H9 (cell line): ENCODE data around the gene ZNF407. TPM values are rescaled to one million over a fixed set of nuclear protein-coding genes. Genes with fewer than 3 reads are reported as not detected.

Experiments used
- DNase-seq: peaks from one replicate; pipeline ENCODE4 v3.0.0-alpha.2; 2017
- H2AFZ ChIP-seq: one replicate; pipeline ENCODE4 v1.6.1; 2013; ENCODE audit warnings: mild to moderate bottlenecking, low read length, control low read depth, moderate library complexity
- H2AK5ac ChIP-seq: 2 replicates; pipeline ENCODE4 v1.6.1; 2013; ENCODE audit warnings: low read length, control low read depth, mixed read lengths; ENCODE audit not compliant: insufficient read length
- H2BK120ac ChIP-seq: one replicate; pipeline ENCODE4 v1.6.1; 2013; ENCODE audit warnings: low read depth, mild to moderate bottlenecking, low read length, control low read depth, inconsistent platforms; ENCODE audit not compliant: poor library complexity, severe bottlenecking
- H2BK12ac ChIP-seq: 2 replicates; pipeline ENCODE4 v1.6.1; 2013; ENCODE audit warnings: low read length, control low read depth, mixed read lengths, low read depth; ENCODE audit not compliant: insufficient read length
- H2BK15ac ChIP-seq: 2 replicates; pipeline ENCODE4 v1.6.1; 2013; ENCODE audit warnings: low read depth, low read length, control low read depth
- H2BK20ac ChIP-seq: one replicate; pipeline ENCODE4 v1.6.1; 2013; ENCODE audit warnings: low read depth, mild to moderate bottlenecking, low read length, control low read depth, inconsistent platforms; ENCODE audit not compliant: poor library complexity, severe bottlenecking
- H2BK5ac ChIP-seq: 2 replicates; pipeline ENCODE4 v1.6.1; 2013; ENCODE audit warnings: low read length, control low read depth, mixed read lengths; ENCODE audit not compliant: insufficient read length
- H3K14ac ChIP-seq: 2 replicates; pipeline ENCODE4 v1.6.1; 2013; ENCODE audit warnings: low read length, control low read depth; ENCODE audit not compliant: insufficient read depth
- H3K18ac ChIP-seq: 2 replicates; pipeline ENCODE4 v1.6.1; 2013; ENCODE audit warnings: low read depth, mild to moderate bottlenecking, mixed read lengths, low read length, control low read depth; ENCODE audit not compliant: insufficient read length
- H3K23ac ChIP-seq: 2 replicates; pipeline ENCODE4 v1.6.1; 2013; ENCODE audit warnings: low read length, control low read depth, mixed read lengths, low read depth; ENCODE audit not compliant: insufficient read length
- H3K23me2 ChIP-seq: 2 replicates; pipeline ENCODE4 v1.6.1; 2013; ENCODE audit warnings: low read depth, mild to moderate bottlenecking, mixed read lengths, low read length, control low read depth; ENCODE audit not compliant: insufficient read length, poor library complexity, severe bottlenecking
- H3K27ac ChIP-seq: 2 replicates; pipeline ENCODE4 v1.5.1; 2013; ENCODE audit warnings: low read length, control low read depth, mixed read lengths, low read depth; ENCODE audit not compliant: insufficient read length
- H3K27me3 ChIP-seq: 2 replicates; pipeline ENCODE4 v1.6.1; 2013; ENCODE audit warnings: low read length, control low read depth, inconsistent platforms; ENCODE audit not compliant: insufficient read depth
- H3K4ac ChIP-seq: 2 replicates; pipeline ENCODE4 v1.6.1; 2013; ENCODE audit warnings: low read depth, mild to moderate bottlenecking, control low read depth, inconsistent platforms, low read length, moderate library complexity
- H3K4me1 ChIP-seq: 2 replicates; pipeline ENCODE4 v1.6.1; 2013; ENCODE audit warnings: low read length, control low read depth, inconsistent platforms; ENCODE audit not compliant: insufficient read depth
- H3K4me2 ChIP-seq: 2 replicates; pipeline ENCODE4 v1.6.1; 2013; ENCODE audit warnings: low read length, control low read depth, mixed read lengths; ENCODE audit not compliant: insufficient read length, insufficient read depth
- H3K56ac ChIP-seq: 2 replicates; pipeline ENCODE4 v1.6.1; 2013; ENCODE audit warnings: low read depth, mild to moderate bottlenecking, mixed read lengths, low read length, control low read depth; ENCODE audit not compliant: insufficient read length
- H3K79me1 ChIP-seq: 2 replicates; pipeline ENCODE4 v1.6.1; 2013; ENCODE audit warnings: low read depth, mild to moderate bottlenecking, moderate library complexity, low read length, control low read depth, inconsistent platforms; ENCODE audit not compliant: insufficient read depth, poor library complexity, severe bottlenecking
- H3K79me2 ChIP-seq: 2 replicates; pipeline ENCODE4 v1.6.1; 2013; ENCODE audit warnings: low read length, control low read depth, inconsistent platforms; ENCODE audit not compliant: insufficient read depth
- H3K9ac ChIP-seq: 2 replicates; pipeline ENCODE4 v1.6.1; 2013; ENCODE audit warnings: low read length, control low read depth, mixed read lengths; ENCODE audit not compliant: insufficient read length; ENCODE audit errors: extremely low read depth
- H3K9me3 ChIP-seq: one replicate; pipeline ENCODE4 v1.6.1; 2013; ENCODE audit warnings: low read depth, low read length, inconsistent platforms; ENCODE audit not compliant: control insufficient read depth
- H3T11ph ChIP-seq: one replicate; pipeline ENCODE4 v1.6.1; 2013; ENCODE audit warnings: mild to moderate bottlenecking, low read length, control low read depth, inconsistent platforms
- H4K20me1 ChIP-seq: one replicate; pipeline ENCODE4 v1.6.1; 2013; ENCODE audit not compliant: control insufficient read depth, insufficient read length, insufficient read depth
- H4K5ac ChIP-seq: 2 replicates; pipeline ENCODE4 v1.6.1; 2013; ENCODE audit warnings: low read depth, mild to moderate bottlenecking, mixed read lengths, low read length, control low read depth; ENCODE audit not compliant: insufficient read length
- H4K8ac ChIP-seq: replicated peaks from 2 replicates; pipeline ENCODE4 v1.6.1; 2013; ENCODE audit warnings: low read length, control low read depth, mixed read lengths, low read depth; ENCODE audit not compliant: insufficient read length
- H4K91ac ChIP-seq: 2 replicates; pipeline ENCODE4 v1.6.1; 2013; ENCODE audit warnings: low read depth, mild to moderate bottlenecking, moderate library complexity, mixed read lengths, low read length, control low read depth; ENCODE audit not compliant: insufficient read length
- H3K27ac Mint-ChIP-seq, 3 experiments: 2 replicates in 2 of 3; 3 replicates in 1 of 3; pipeline ENCODE4 v1.8.0; 2020 to 2021; ENCODE audit warnings: mixed read lengths in 3 of 3, mild to moderate bottlenecking in 1 of 3, moderate library complexity in 1 of 3
- H3K27me3 Mint-ChIP-seq: 2 replicates; pipeline ENCODE4 v1.8.0; 2021; ENCODE audit warnings: low read depth, mild to moderate bottlenecking, moderate library complexity, mixed read lengths
- H3K36me3 Mint-ChIP-seq, 3 experiments: 2 replicates in 2 of 3; 3 replicates in 1 of 3; pipeline ENCODE4 v1.8.0; 2020 to 2021; ENCODE audit warnings: low read depth in 3 of 3, mixed read lengths in 3 of 3; ENCODE audit not compliant: insufficient read depth in 1 of 3
- H3K4me1 Mint-ChIP-seq, 2 experiments: 2 replicates each; pipeline ENCODE4 v1.8.0; 2020; ENCODE audit warnings: mixed read lengths in 2 of 2
- H3K4me3 Mint-ChIP-seq, 2 experiments: 2 replicates in 1 of 2; 3 replicates in 1 of 2; pipeline ENCODE4 v1.8.0; 2020 to 2021; ENCODE audit warnings: mild to moderate bottlenecking in 2 of 2, mixed read lengths in 2 of 2, moderate library complexity in 1 of 2
- H3K9me3 Mint-ChIP-seq, 2 experiments: 2 replicates in 1 of 2; 3 replicates in 1 of 2; pipeline ENCODE4 v1.8.0; 2020; ENCODE audit warnings: mild to moderate bottlenecking in 2 of 2, mixed read lengths in 2 of 2, moderate library complexity in 1 of 2
- CTCF ChIP-seq: fragments of 200-600 bp; sonication (generic); conservative IDR thresholded peaks from 3 replicates; pipeline ENCODE4 v1.8.0; 2021; ENCODE audit warnings: antibody characterized with exemption, mild to moderate bottlenecking
- WGBS: extraction: QIAGEN DNeasy Blood & Tissue Kit; methylation state at CpG from one replicate; pipeline ENCODE4 v1.1.7; 2013; ENCODE audit warnings: missing lambda C conversion rate, low lambda C conversion rate, mixed read lengths; ENCODE audit not compliant: insufficient read length; ENCODE audit errors: extremely low coverage; 5-methylcytosine and 5-hydroxymethylcytosine counted together
- total RNA-seq: library from RNA; stranded (reverse); gene quantifications from 2 replicates; pipeline ENCODE4 v1.2.1, GENCODE V29; 2021

The ZNF407 gene
- total RNA-seq, 1 experiment from 2014 or later = 8.7 TPM

DNA sequence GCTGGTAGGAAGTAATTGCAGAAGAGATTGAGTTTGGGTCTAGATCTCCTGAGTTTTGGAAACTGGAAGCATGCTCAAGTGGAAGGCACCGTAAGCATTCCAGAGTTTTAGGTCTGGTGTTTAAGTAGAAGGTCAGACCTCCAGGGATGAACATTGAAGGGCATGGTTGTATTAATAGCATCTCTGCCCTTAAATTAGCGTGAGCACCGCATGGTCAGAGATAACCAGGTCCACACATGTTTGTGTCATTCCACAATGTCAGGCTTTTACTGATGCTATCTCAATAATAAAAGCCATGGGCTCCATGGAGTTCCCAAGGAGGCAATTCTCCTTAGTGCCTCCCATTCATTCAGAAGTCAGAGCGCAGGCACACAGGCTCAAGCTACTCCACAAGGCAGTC lies 28.3 kb upstream of the ZNF407 start:
- peaks cover 11% of the 10 kb centered on the region for H3K27me3 Mint-ChIP-seq
- Histone ChIP-seq H3K4ac (no peak overlapping the region), H3K9ac (no peak overlapping the region), H3K4me1 (no peaks in the 10 kb centered on the region), H2BK15ac (no peak overlapping the region), H3K23me2 (no peaks in the 10 kb centered on the region), H2BK5ac (no peak overlapping the region), H2BK120ac (no peak overlapping the region), H3K14ac (no peak overlapping the region), H2AK5ac (no peak overlapping the region), H3T11ph (no peak overlapping the region), H2AFZ (no peak overlapping the region), H2BK12ac (no peak overlapping the region), H4K5ac (no peak overlapping the region), H3K79me2 (no peaks in the 10 kb centered on the region), H3K56ac (no peak overlapping the region), H3K79me1 (no peaks in the 10 kb centered on the region), H3K27ac (no peak overlapping the region), H3K4me2 (no peak overlapping the region), H4K8ac (no peak overlapping the region), H3K27me3 (no peaks in the 10 kb centered on the region), H4K91ac (no peak overlapping the region), H3K9me3 (no peaks in the 10 kb centered on the region), H3K23ac (no peak overlapping the region), H2BK20ac (no peak overlapping the region), H4K20me1 (no peaks in the 10 kb centered on the region), H3K18ac (no peak overlapping the region)
- H3K9me3 Mint-ChIP-seq = peaks cover 39 to 48% of the 10 kb centered on the region in 2 experiments
- H3K27ac Mint-ChIP-seq = no peak overlapping the region
- no peak for DNase-seq
- no peak overlapping the region for H3K4me3 Mint-ChIP-seq
- WGBS = no CpG with 5 or more reads among the region's 4 CpGs
- no peak for TF ChIP-seq CTCF
- H3K4me1 Mint-ChIP-seq = no peaks in the 10 kb centered on the region
- peaks cover 11 to 17% (median 12%) of the 10 kb centered on the region in 3 experiments for H3K36me3 Mint-ChIP-seq
